Loucy (cell line): Measurements from ENCODE around the gene MED13.

Experiments
- H2AFZ ChIP-seq: fragments of 200-600 bp; sonication (generic); 2 replicates; pipeline ENCODE4 v1.6.0; 2016; ENCODE audit warnings: antibody characterized with exemption, mild to moderate bottlenecking, low read length, moderate library complexity
- H3F3A ChIP-seq: fragments of 200-600 bp; 2 replicates; pipeline ENCODE4 v1.6.0; 2016; ENCODE audit warnings: antibody characterized with exemption, low read depth, mild to moderate bottlenecking
- H3K27me3 ChIP-seq: fragments of 200-600 bp; sonication (generic); 2 replicates; pipeline ENCODE4 v1.6.1; 2014; ENCODE audit warnings: low read length, mild to moderate bottlenecking; ENCODE audit not compliant: insufficient read depth, poor library complexity, severe bottlenecking
- H3K36me3 ChIP-seq: fragments of 200-600 bp; sonication (generic); 2 replicates; pipeline ENCODE4 v1.6.1; 2016; ENCODE audit warnings: low read length; ENCODE audit not compliant: insufficient read depth
- H3K4me1 ChIP-seq: fragments of 200-600 bp; sonication (generic); 2 replicates; pipeline ENCODE4 v1.5.1; 2014; ENCODE audit warnings: low read length, mild to moderate bottlenecking; ENCODE audit not compliant: insufficient read depth, poor library complexity, severe bottlenecking
- H3K4me2 ChIP-seq: fragments of 200-600 bp; sonication (generic); 2 replicates; pipeline ENCODE4 v1.6.0; 2014; ENCODE audit warnings: antibody characterized with exemption, low read length, low read depth, mild to moderate bottlenecking; ENCODE audit not compliant: poor library complexity, severe bottlenecking
- H3K4me3 ChIP-seq: fragments of 200-600 bp; sonication (generic); 2 replicates; pipeline ENCODE4 v1.5.1; 2014; ENCODE audit warnings: low read length, mild to moderate bottlenecking, mixed read lengths; ENCODE audit not compliant: poor library complexity, severe bottlenecking
- H3K79me2 ChIP-seq: fragments of 200-600 bp; sonication (generic); 2 replicates; pipeline ENCODE4 v1.6.1; 2014; ENCODE audit warnings: low read length; ENCODE audit not compliant: insufficient read depth
- H3K9ac ChIP-seq: fragments of 200-600 bp; sonication (generic); 2 replicates; pipeline ENCODE4 v1.6.0; 2014; ENCODE audit warnings: mild to moderate bottlenecking, low read depth, low read length, moderate library complexity; ENCODE audit not compliant: poor library complexity, severe bottlenecking
- H3K9me2 ChIP-seq: fragments of 200-600 bp; sonication (generic); replicated peaks from 2 replicates; pipeline ENCODE4 v1.6.1; 2016; ENCODE audit warnings: low read depth, low read length, mixed read lengths
- H3K9me3 ChIP-seq: fragments of 200-600 bp; sonication (generic); 2 replicates; pipeline ENCODE4 v1.6.1; 2014; ENCODE audit warnings: mild to moderate bottlenecking, antibody characterized with exemption, low read length, low read depth; ENCODE audit not compliant: insufficient read depth
- H4K20me1 ChIP-seq: fragments of 200-600 bp; sonication (generic); 2 replicates; pipeline ENCODE4 v1.6.0; 2014; ENCODE audit warnings: antibody characterized with exemption, low read length, mild to moderate bottlenecking; ENCODE audit not compliant: insufficient read depth, poor library complexity, severe bottlenecking
- EZH2phosphoT487 ChIP-seq: fragments of 200-600 bp; IDR thresholded peaks from 2 replicates; pipeline ENCODE4 v1.6.1; 2018; ENCODE audit warnings: antibody characterized with exemption, mild to moderate bottlenecking, moderate library complexity, borderline replicate concordance
- TF ChIP-seq, protein P1 (sequence below): fragments of 200-600 bp; sonication (generic); conservative IDR thresholded peaks from 2 replicates; pipeline ENCODE4 v1.5.1; 2014; ENCODE audit warnings: mild to moderate bottlenecking, antibody characterized with exemption, low read length

MED13 gene

DNA sequence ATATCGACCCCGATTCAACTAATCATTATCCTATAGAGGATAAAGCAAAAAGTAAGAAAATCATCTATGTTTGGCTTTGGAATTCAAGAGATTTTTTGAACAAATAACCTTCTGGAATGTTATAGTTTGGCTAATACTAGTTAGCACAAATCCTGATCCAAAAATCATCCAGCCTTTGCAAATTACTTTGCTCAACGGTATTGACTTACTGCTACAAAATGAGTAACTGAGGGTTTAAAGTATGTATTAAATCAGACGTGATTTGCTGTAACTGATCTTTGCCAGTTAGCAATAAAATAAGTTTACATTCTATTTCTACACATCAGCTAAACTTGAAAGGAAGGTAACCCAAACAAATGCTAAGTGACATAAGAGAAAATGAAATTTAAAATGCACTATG, 6.5 kb downstream of the MED13 start:
- peaks cover 94% of the 10 kb centered on the region for H4K20me1 ChIP-seq
- H3K36me3 ChIP-seq, result peaks cover 27% of the 10 kb centered on the region
- peak overlapping the region; percentile 4 for H3K9ac ChIP-seq

DNA sequence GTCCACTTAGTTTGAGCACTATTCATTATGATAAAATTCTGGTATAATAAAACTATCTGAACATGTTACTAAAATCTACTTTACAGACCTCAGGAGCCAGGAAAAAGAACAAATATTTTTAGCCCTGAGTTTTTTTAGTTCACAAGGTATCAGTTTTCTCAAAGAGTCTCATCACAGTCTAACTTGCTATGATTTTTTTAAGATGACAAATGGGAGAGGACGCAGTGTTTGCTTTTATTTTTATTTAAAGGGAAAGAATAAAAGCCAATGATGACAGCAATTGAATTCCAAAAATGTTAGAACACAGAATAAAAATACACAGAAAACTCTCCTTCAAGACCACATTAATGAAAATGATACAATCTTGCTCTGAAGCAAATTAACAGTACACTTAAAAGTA, 7.4 kb downstream of the MED13 start:
- Histone ChIP-seq H3K4me1 (peaks cover 50% of the 10 kb centered on the region), H3K4me3 (peak overlapping the region; percentile 58), H2AFZ (no peak overlapping the region), H3F3A (no peaks in the 10 kb centered on the region), H4K20me1 (peaks cover 93% of the 10 kb centered on the region), H3K27me3 (no peaks in the 10 kb centered on the region), H3K79me2 (peaks cover 99% of the 10 kb centered on the region), H3K9ac (peak overlapping the region; percentile 39), H3K36me3 (peaks cover 32% of the 10 kb centered on the region), H3K4me2 (peak overlapping the region; percentile 80), H3K9me3 (no peaks in the 10 kb centered on the region), H3K9me2 (no peaks in the 10 kb centered on the region)
- TF ChIP-seq, protein P1, sequence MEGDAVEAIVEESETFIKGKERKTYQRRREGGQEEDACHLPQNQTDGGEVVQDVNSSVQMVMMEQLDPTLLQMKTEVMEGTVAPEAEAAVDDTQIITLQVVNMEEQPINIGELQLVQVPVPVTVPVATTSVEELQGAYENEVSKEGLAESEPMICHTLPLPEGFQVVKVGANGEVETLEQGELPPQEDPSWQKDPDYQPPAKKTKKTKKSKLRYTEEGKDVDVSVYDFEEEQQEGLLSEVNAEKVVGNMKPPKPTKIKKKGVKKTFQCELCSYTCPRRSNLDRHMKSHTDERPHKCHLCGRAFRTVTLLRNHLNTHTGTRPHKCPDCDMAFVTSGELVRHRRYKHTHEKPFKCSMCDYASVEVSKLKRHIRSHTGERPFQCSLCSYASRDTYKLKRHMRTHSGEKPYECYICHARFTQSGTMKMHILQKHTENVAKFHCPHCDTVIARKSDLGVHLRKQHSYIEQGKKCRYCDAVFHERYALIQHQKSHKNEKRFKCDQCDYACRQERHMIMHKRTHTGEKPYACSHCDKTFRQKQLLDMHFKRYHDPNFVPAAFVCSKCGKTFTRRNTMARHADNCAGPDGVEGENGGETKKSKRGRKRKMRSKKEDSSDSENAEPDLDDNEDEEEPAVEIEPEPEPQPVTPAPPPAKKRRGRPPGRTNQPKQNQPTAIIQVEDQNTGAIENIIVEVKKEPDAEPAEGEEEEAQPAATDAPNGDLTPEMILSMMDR, result no peak
- no peak for TF ChIP-seq EZH2phosphoT487

More for the DNA sequence above, 6.5 kb downstream of the MED13 start:
- peaks cover 50% of the 10 kb centered on the region for H3K4me1 ChIP-seq
- no peaks in the 10 kb centered on the region for H3K9me3 ChIP-seq
- peak overlapping the region; percentile 95 for H3K4me3 ChIP-seq
- no peak overlapping the region for H2AFZ ChIP-seq
- no peak for TF ChIP-seq EZH2phosphoT487
- TF ChIP-seq, protein P1, result no peak
- no peaks in the 10 kb centered on the region for H3K9me2 ChIP-seq
- no peaks in the 10 kb centered on the region for H3F3A ChIP-seq
- peaks cover 99% of the 10 kb centered on the region for H3K79me2 ChIP-seq
- H3K4me2 ChIP-seq, result peak overlapping the region; percentile 80
- H3K27me3 ChIP-seq, result no peaks in the 10 kb centered on the region

DNA sequence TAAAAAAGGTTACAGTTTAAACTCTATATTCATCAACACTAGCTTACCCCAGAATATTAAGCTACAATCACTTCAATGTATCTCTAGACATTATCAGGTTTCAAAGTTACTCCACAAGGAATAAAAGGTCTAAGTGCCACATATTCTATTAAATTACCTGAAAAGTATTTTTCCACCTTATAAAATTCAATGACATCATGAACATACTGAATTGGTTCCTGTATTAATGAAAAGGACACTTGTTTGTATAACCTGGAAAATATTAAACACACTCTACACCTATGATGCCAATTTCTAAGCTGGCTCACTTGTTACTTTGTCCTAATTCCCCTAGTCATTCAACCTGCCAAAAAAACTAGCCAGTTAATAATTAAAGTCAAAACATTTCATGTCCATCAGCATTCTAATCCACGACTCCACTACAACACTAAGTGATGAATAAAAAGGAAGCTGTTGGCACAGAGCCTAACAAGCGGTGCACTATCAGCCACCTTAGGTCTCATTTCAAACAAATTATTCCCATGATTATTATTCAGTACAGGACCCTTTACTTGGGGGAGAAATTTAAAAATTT, 12.2 kb downstream of the MED13 start:
- peaks cover 88% of the 10 kb centered on the region for H3K79me2 ChIP-seq
- peaks cover 64% of the 10 kb centered on the region for H3K36me3 ChIP-seq

More for the DNA sequence above, 12.2 kb downstream of the MED13 start:
- H3K27me3 ChIP-seq, result no peaks in the 10 kb centered on the region
- no peaks in the 10 kb centered on the region for H3K9me2 ChIP-seq
- H2AFZ ChIP-seq, result no peak overlapping the region
- H3K4me1 ChIP-seq, result peaks cover 17% of the 10 kb centered on the region
- TF ChIP-seq, protein P1, result no peak
- no peaks in the 10 kb centered on the region for H3F3A ChIP-seq
- H4K20me1 ChIP-seq, result peaks cover 73% of the 10 kb centered on the region
- H3K9me3 ChIP-seq, result no peaks in the 10 kb centered on the region
- peak overlapping the region; percentile 9 for H3K4me2 ChIP-seq
- no peak overlapping the region for H3K4me3 ChIP-seq
- H3K9ac ChIP-seq, result no peak overlapping the region
